ENCODE results near the gene CPXM1.

DNA sequence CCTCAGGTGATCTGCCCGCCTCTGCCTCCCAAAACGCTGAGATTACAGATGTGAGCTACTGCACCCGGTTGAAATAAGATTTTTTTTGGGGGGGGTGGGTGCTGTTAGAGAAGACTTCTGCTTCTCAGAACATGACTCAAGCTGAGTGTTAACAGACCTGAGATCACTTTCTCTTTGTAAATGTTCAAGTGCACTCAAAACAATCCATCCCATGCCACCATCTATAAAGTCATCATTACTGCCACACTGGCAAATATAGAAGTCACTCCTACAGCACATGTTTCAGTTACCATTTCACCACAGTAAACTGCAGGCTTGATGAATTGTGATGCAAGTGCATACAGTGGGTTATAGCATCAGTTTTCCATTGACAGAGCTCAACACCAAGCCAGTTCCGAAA lies 49.1 kb upstream of the CPXM1 start:
- TF ChIP-seq CTCF (IDR thresholded peaks at IDR 0.05) (no peak), POLR2A (IDR thresholded peaks at IDR 0.05) (no peak), POLR2AphosphoS5 (IDR thresholded peaks at IDR 0.05) (no peak)

Measured in prostate gland (tissue), 2 donors.